ENCODE results near the gene TAF4.
A peak's percentile ranks its signal among the peaks of the same experiment; 100 is the strongest.
"Not testable (repeated sequence)": the region's sequence is repeated elsewhere in the genome, so short reads cannot be mapped to it uniquely, and the experiment has no call there.

TAF4 gene

GRCh38 chr20:62065674-62066338 is at the start of gene TAF4:
TSS of gene TAF4 (minus strand) at chr20:62065881. CDS start at chr20:62065810, 71 bp downstream.
- DNase-seq = peak; percentile 78

- no peak for DNase-seq
These were observed 49.2 kb upstream of the TAF4 start for GRCh38 chr20:62114894-62115293.

- DNase-seq = no peak
These were observed 46.7 kb upstream of the TAF4 start for GRCh38 chr20:62112368-62112767.

- DNase-seq = no peak
These were observed 45.5 kb upstream of the TAF4 start for GRCh38 chr20:62111148-62111547.

GRCh38 chr20:62105592-62105991 is 39.9 kb upstream of the TAF4 start:
- DNase-seq = no peak

- no peak for DNase-seq
These were observed 39.2 kb upstream of the TAF4 start for GRCh38 chr20:62104791-62105345.

- DNase-seq = no peak
These were observed 38.6 kb upstream of the TAF4 start for GRCh38 chr20:62104234-62104789.

GRCh38 chr20:62103508-62104233 is 38.0 kb upstream of the TAF4 start:
- DNase-seq = no peak

GRCh38 chr20:62101078-62101477 is 35.4 kb upstream of the TAF4 start:
- no peak for DNase-seq

GRCh38 chr20:62097881-62098407 is 32.3 kb upstream of the TAF4 start:
- DNase-seq = no peak

- no peak for DNase-seq
These were observed 31.0 kb upstream of the TAF4 start for GRCh38 chr20:62096421-62097380.

GRCh38 chr20:62089393-62089792 is 23.7 kb upstream of the TAF4 start:
- DNase-seq = no peak

GRCh38 chr20:62088258-62089127 is 22.8 kb upstream of the TAF4 start:
- DNase-seq = peak; percentile 24

- no peak for DNase-seq
These were observed 22.0 kb upstream of the TAF4 start for GRCh38 chr20:62087632-62088031.

- DNase-seq = no peak
These were observed 21.5 kb upstream of the TAF4 start for GRCh38 chr20:62087227-62087626.

- DNase-seq = no peak
These were observed 19.5 kb upstream of the TAF4 start for GRCh38 chr20:62085206-62085605.

GRCh38 chr20:62084224-62084623 is 18.5 kb upstream of the TAF4 start:
- not testable (repeated sequence) for DNase-seq

- DNase-seq = no peak
These were observed 17.6 kb upstream of the TAF4 start for GRCh38 chr20:62083312-62083711.

- DNase-seq = no peak
These were observed 14.7 kb upstream of the TAF4 start for GRCh38 chr20:62080249-62080990.

GRCh38 chr20:62079166-62079565 is 13.5 kb upstream of the TAF4 start:
- no peak for DNase-seq

- no peak for DNase-seq
These were observed 7.6 kb upstream of the TAF4 start for GRCh38 chr20:62073323-62073722.
